RWPE2 (cell line): ENCODE data around the gene DNAH5.
A peak's percentile ranks its signal among the peaks of the same experiment; 100 is the strongest.

Experiments used
- ATAC-seq: fragments of 200-7000 bp; cut with Tn5 transposase; 3 replicates; pipeline ENCODE4 v1.9.1; 2021; ENCODE audit warnings: low read depth
- DNase-seq: peaks from one replicate; pipeline ENCODE4 v3.0.0-alpha.2; 2020; ENCODE audit warnings: low spot score
- H3K27ac ChIP-seq: fragments of 450-650 bp; 2 replicates; pipeline ENCODE4 v1.5.1; 2017; ENCODE audit warnings: mild to moderate bottlenecking; ENCODE audit not compliant: poor library complexity, severe bottlenecking
- H3K27me3 ChIP-seq: fragments of 250-450 bp; sonication (Bioruptor Pico); 2 replicates; pipeline ENCODE4 v1.5.1; 2021; ENCODE audit warnings: mild to moderate bottlenecking, moderate library complexity; ENCODE audit not compliant: insufficient read depth, poor library complexity, severe bottlenecking
- H3K36me3 ChIP-seq: fragments of 250-450 bp; sonication (Bioruptor Pico); 2 replicates; pipeline ENCODE4 v1.5.1; 2020; ENCODE audit warnings: low read depth, mild to moderate bottlenecking, moderate library complexity
- H3K4me1 ChIP-seq: fragments of 250-450 bp; sonication (Bioruptor Pico); 2 replicates; pipeline ENCODE4 v1.5.1; 2021; ENCODE audit warnings: mild to moderate bottlenecking, moderate library complexity; ENCODE audit not compliant: insufficient read depth, poor library complexity, severe bottlenecking
- H3K4me3 ChIP-seq: fragments of 250-450 bp; sonication (Bioruptor Pico); 2 replicates; pipeline ENCODE4 v1.5.1; 2021; ENCODE audit warnings: mild to moderate bottlenecking, moderate library complexity; ENCODE audit not compliant: severe bottlenecking
- H3K9me3 ChIP-seq: fragments of 250-450 bp; sonication (Bioruptor Pico); 2 replicates; pipeline ENCODE4 v1.5.1; 2021; ENCODE audit warnings: mild to moderate bottlenecking, moderate library complexity; ENCODE audit not compliant: severe bottlenecking
- CTCF ChIP-seq: fragments of 450-650 bp; IDR thresholded peaks from one replicate; pipeline ENCODE4 v1.5.1; 2017; ENCODE audit warnings: mild to moderate bottlenecking, moderate library complexity; ENCODE audit not compliant: poor library complexity, severe bottlenecking

DNAH5 gene

GRCh38 chr5:13660072-13660471 lies 284.4 kb downstream of the DNAH5 start:
- Histone ChIP-seq H3K9me3 (no peaks in the 10 kb centered on the region), H3K4me3 (no peak overlapping the region), H3K36me3 (no peaks in the 10 kb centered on the region), H3K4me1 (peaks cover 40% of the 10 kb centered on the region), H3K27me3 (no peaks in the 10 kb centered on the region), H3K27ac (peak overlapping the region; percentile 75)
- no peak for DNase-seq
- no peak for ATAC-seq
- TF ChIP-seq CTCF = peak; percentile 74

GRCh38 chr5:13659391-13659790 lies 285.1 kb downstream of the DNAH5 start:
- no peak for DNase-seq
- ATAC-seq = no peak
- no peaks in the 10 kb centered on the region for H3K9me3 ChIP-seq
- H3K36me3 ChIP-seq = no peaks in the 10 kb centered on the region
- H3K4me3 ChIP-seq = no peak overlapping the region
- no peak for TF ChIP-seq CTCF
- H3K27ac ChIP-seq = peak overlapping the region; percentile 75
- peaks cover 33% of the 10 kb centered on the region for H3K4me1 ChIP-seq
- H3K27me3 ChIP-seq = no peaks in the 10 kb centered on the region

- peak overlapping the region; percentile 75 for H3K27ac ChIP-seq
- no peak for TF ChIP-seq CTCF
- DNase-seq (no peak), ATAC-seq (peak; percentile 93)
- H3K4me3 ChIP-seq = no peak overlapping the region
- no peaks in the 10 kb centered on the region for H3K9me3 ChIP-seq
- H3K36me3 ChIP-seq = no peaks in the 10 kb centered on the region
- H3K4me1 ChIP-seq = peaks cover 27% of the 10 kb centered on the region
- H3K27me3 ChIP-seq = no peaks in the 10 kb centered on the region
Observed at GRCh38 chr5:13658761-13659160, 285.7 kb downstream of the DNAH5 start.

GRCh38 chr5:13658152-13658551 lies 286.3 kb downstream of the DNAH5 start:
- H3K27ac ChIP-seq = peak overlapping the region; percentile 75
- peaks cover 27% of the 10 kb centered on the region for H3K4me1 ChIP-seq
- DNase-seq (no peak), ATAC-seq (no peak)
- no peak overlapping the region for H3K4me3 ChIP-seq
- no peaks in the 10 kb centered on the region for H3K36me3 ChIP-seq
- H3K9me3 ChIP-seq = no peaks in the 10 kb centered on the region
- TF ChIP-seq CTCF = no peak
- H3K27me3 ChIP-seq = no peaks in the 10 kb centered on the region

GRCh38 chr5:13653709-13654108 lies 290.8 kb downstream of the DNAH5 start:
- Histone ChIP-seq H3K4me3 (no peak overlapping the region), H3K4me1 (peaks cover 6% of the 10 kb centered on the region), H3K27me3 (no peaks in the 10 kb centered on the region), H3K27ac (no peak overlapping the region), H3K9me3 (no peaks in the 10 kb centered on the region), H3K36me3 (no peaks in the 10 kb centered on the region)
- TF ChIP-seq CTCF = no peak
- ATAC-seq (no peak), DNase-seq (no peak)
